SK-N-SH (cell line): ENCODE results near the gene FRMPD1.

ENCODE experiments used
- CTCF ChIP-seq: fragments of 200-600 bp; sonication (generic); IDR thresholded peaks from 2 replicates; pipeline ENCODE4 v1.6.1; 2017; ENCODE audit warnings: antibody characterized with exemption, mild to moderate bottlenecking, moderate library complexity
- ELF1 ChIP-seq: IDR thresholded peaks from 2 replicates; pipeline ENCODE4 v1.4.0; 2012
- EP300 ChIP-seq, 2 experiments: IDR thresholded peaks; 2 replicates each; pipeline versions ENCODE4 v1.4.0 to v1.6.1; 2012; ENCODE audit warnings: borderline replicate concordance in 1 of 2, low read depth in 1 of 2, low read length in 1 of 2
- GABPA ChIP-seq: IDR thresholded peaks from 2 replicates; pipeline ENCODE4 v1.4.0; 2012; ENCODE audit warnings: low read depth, mild to moderate bottlenecking
- RXRA ChIP-seq: IDR thresholded peaks from 2 replicates; pipeline ENCODE4 v1.4.0; 2012; ENCODE audit warnings: low read depth, mild to moderate bottlenecking, borderline replicate concordance
- SIN3A ChIP-seq: IDR thresholded peaks from 2 replicates; pipeline ENCODE4 v1.6.1; 2012; ENCODE audit warnings: low read depth, mild to moderate bottlenecking, low read length, moderate library complexity, borderline replicate concordance
- TAF1 ChIP-seq: IDR thresholded peaks from 2 replicates; pipeline ENCODE4 v1.6.1; 2012; ENCODE audit warnings: low read depth, mild to moderate bottlenecking, low read length, moderate library complexity, borderline replicate concordance
- ZBTB33 ChIP-seq: IDR thresholded peaks from 2 replicates; pipeline ENCODE4 v1.4.0; 2012; ENCODE audit warnings: low read depth, borderline replicate concordance

- TF ChIP-seq CTCF (no peak), EP300 (IDR thresholded peaks at IDR 0.05; ENCODE audit: borderline replicate concordance in 1 of 2, low read depth in 1 of 2, low read length in 1 of 2) (no peak), TAF1 (no peak), ZBTB33 (no peak), ELF1 (no peak), RXRA (no peak), SIN3A (no peak), GABPA (no peak)
These were observed 11.5 kb upstream of the FRMPD1 start for GRCh38 chr9:37639109-37639762.
